GM21576 (cell line): ENCODE data around the gene SUGCT.
"Not testable (repeated sequence)": the region's sequence is repeated elsewhere in the genome, so short reads cannot be mapped to it uniquely, and the experiment has no call there.

Source experiments
- ATAC-seq: cut with Tn5 transposase; IDR thresholded peaks from one replicate; pipeline ENCODE4 v1.9.1; 2021; ENCODE audit warnings: mild to moderate bottlenecking, moderate library complexity; ENCODE audit not compliant: unreplicated experiment

The SUGCT gene

GRCh38 chr7:40138973-40139372, 4.2 kb downstream of the SUGCT start:
- ATAC-seq, result no peak

GRCh38 chr7:40139891-40140290, 5.1 kb downstream of the SUGCT start:
- ATAC-seq, result not testable (repeated sequence)

DNA sequence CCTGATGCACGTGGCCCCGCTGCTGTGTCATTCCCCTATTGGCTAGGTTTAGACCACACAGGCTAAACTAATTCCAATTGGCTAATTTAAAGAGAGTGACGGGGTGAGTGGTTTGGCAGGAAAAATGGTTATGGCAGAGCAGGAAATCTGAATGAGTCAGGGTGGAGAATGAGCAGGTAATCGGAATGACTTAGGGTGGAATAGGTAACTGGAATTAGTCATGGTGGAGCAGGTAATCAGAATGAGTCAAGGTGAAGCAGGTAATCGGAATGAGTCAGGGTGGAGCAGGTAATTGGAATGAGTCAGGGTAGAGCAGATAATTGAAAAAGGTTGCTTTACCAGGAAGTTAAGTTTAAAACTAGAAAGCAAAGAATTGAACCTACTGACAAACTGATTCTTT, 7.1 kb downstream of the SUGCT start:
- ATAC-seq, result not testable (repeated sequence)

DNA sequence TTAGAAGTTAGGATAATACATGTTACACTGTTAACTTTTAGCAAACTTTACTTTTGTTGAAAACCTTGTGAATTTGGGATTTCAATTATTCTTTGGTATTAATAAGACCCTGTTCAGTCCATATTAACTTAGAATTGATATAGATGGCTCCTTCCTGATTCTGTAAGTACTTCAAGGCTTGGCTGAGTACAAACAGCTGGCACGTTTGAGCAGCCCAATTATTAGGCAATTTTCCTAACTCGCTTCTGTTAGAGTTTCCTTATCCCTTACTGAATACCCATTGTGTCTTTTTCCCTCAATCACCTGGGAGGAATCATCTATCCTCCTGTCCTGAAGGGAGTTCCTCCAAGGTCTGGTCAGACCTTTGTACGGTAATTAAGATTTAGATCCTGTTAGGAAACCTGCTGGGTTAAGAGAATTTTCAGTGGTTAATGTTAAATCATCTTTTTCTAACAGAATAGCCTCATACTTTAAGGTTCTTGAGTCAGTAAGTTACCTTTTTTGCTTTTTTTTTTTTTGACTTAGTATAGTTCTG, 10.9 kb downstream of the SUGCT start:
- ATAC-seq, result not testable (repeated sequence)

GRCh38 chr7:40147371-40148246, 12.8 kb downstream of the SUGCT start:
- ATAC-seq, result no peak

DNA sequence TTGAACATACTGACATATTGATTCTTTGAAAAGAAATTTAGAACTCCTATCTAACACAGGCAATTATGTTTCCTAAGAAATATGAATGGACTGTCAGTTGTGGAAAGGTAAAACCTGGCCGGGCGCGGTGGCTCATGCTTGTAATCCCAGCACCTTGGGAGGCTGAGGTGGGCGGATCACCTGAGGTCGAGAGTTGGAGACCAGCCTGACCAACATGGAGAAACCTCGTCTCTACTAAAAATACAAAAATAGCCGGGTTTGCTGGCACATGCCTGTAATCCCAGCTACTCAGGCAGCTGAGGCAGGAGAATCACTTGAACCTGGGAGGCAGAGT, 13.4 kb downstream of the SUGCT start:
- not testable (repeated sequence) for ATAC-seq

- ATAC-seq, result no peak
Observed at GRCh38 chr7:40148671-40149070, 13.9 kb downstream of the SUGCT start.

- ATAC-seq, result no peak
Observed at GRCh38 chr7:40151504-40151903, 16.7 kb downstream of the SUGCT start.

DNA sequence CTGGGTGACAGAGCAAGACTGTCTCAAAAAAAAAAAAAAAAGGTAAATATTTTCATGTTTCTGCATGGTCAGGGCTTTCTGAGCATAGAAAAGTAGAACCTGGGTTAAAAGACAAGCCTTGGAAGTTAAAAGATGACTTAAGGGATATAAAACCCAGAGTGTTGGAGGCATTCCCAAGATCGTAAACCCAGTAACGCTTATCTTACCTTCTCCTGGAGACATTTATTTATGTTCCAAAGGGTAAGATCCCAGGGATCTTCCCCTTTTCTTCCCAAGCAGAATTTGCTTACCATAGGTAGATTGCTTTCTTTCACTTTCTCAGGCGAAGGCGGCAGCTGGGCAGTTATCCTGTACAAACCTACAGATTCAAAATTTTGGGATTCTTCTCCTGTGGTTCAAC, 22.2 kb downstream of the SUGCT start:
- no peak for ATAC-seq

DNA sequence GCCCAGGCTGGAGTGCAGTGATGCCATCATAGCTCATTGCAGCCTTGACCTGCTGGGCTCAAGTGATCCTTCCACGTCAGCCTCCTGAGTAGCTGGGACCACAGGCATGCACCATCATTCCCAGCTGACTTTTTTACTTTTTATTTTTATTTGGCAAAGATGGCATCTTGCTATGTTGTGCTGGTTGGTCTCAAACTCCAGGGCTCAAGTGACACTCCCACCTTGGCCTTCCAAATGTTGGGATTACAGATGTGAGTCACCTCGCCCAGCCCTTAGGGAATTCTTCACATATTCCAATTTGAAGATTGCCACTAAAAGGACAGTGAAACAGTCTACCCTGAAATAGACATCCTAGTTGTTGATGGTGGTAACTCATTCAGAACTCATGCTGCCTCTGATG, 27.7 kb downstream of the SUGCT start:
- no peak for ATAC-seq

GRCh38 chr7:40165216-40165615, 30.4 kb downstream of the SUGCT start:
- ATAC-seq, result no peak

DNA sequence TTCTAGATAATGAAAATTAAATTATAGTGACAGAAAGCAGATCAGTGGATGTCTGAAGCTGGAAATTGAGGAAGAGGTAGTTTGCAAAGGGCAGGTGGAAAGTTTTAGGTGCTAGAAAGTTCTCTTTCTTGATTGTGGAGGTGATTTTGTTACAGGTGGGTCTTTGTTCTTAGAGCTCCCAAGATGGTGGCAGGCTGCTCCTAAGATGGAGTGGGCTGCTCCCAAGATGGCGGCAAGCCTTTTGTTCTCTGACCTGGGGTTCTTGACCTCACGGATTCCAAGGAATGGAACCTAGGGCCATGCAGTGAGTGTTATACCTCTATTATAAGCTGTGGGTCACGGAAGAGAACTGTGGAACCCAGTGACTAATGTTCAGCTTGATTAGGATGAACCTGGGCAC, 32.5 kb downstream of the SUGCT start:
- no peak for ATAC-seq

DNA sequence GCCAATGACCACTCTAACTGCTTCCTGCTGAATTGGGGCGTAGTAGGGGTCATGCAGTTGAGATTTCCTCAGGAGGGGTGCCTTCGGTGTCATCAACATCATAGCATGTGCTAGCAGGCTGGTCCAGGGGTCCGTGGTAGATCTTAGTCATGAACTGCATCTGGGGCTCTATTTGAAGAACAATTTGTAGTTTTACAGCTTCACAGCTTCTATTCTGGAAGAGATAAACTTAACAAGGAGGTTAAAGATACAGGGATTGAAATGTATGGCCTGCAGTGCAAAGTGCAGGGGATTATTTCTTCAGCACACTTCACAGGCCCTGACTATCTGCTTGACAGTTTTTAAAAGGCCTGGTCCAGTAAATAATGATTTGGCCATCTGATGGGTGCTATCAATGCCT, 33.5 kb downstream of the SUGCT start:
- not testable (repeated sequence) for ATAC-seq

DNA sequence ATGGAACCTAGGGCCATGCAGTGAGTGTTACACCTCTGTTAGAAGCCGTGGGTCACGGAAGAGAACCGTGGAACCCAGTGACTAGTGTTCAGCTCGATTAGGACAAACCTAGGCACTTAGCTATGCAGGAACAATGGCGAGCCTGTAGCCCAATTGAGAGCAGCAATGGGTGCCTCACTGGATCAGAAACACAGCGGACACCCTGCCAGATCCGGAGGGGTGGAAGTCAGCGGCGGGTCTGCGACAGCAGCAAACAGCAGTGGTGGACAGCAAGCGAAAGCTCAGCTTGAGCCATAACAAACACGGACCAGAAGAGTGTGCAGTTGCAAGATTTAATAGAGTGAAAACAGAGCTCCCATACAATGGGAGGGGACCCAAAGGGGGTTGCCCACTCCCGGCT, 38.3 kb downstream of the SUGCT start:
- ATAC-seq, result not testable (repeated sequence)

DNA sequence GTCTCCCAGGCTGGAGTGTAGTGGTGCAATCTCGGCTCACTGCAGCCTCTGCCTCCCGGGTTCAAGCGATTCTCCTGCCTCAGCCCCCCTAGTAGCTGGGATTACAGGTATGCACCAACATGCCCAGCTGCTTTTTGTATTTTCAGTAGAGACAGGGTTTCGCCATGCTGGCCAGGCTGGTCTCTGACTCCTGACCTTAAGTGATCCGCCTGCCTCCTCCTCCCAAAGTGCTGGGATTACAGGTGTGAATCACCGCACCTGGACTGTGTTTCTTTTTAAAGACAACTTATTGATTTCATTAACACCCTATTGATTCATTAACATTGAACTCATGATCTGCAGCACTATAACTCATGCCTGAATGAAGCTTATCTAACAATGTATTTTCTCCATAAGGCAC, 40.5 kb downstream of the SUGCT start:
- ATAC-seq, result not testable (repeated sequence)

- no peak for ATAC-seq
Observed at GRCh38 chr7:40175725-40176510, 41.1 kb downstream of the SUGCT start.

- ATAC-seq, result no peak
Observed at GRCh38 chr7:40177071-40177470, 42.3 kb downstream of the SUGCT start.

- no peak for ATAC-seq
Observed at GRCh38 chr7:40182452-40182851, 47.6 kb downstream of the SUGCT start.

GRCh38 chr7:40186586-40186985, 51.8 kb downstream of the SUGCT start:
- ATAC-seq, result no peak

DNA sequence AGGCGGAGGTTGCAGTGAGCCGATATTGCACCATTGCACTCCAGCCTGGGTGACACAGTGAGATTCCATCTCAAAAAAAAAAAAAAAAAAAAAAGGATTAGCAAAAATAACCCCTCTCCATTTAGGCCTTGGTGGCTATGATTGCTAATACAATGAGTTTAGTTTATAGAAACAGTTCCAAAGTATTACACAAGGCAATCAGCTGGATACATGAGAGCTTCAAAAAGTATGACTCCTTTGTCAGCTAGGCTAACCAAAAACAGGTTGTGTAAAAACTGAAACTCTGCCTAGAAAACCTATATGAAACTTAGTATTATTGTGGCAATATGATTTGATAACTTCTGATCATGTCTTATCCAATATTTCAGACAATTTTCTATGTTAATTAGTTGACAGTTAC, 57.2 kb downstream of the SUGCT start:
- ATAC-seq, result no peak

DNA sequence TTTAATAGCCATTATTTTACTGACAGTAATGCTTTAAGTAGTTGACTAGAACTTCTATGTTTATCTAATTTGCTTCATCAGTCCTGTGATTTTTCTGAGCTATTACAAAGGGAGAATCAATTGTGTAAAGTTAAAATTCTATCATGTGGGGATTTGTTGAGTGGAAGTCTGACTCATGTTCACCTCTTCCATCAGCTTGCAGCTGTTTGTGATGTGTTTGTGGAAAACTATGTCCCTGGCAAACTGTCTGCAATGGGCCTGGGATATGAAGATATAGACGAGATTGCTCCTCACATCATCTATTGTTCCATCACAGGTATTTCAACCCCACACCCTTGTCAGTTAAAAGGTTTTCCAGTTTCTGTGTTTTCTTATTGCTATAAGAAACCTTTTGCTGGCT, 59.9 kb downstream of the SUGCT start:
- no peak for ATAC-seq

GRCh38 chr7:40197527-40197926, 62.7 kb downstream of the SUGCT start:
- no peak for ATAC-seq
